T-helper 9 cell (primary cell): Measurements from ENCODE around the gene PLXNA1.

Experiments
- DNase-seq: peaks from one replicate; pipeline ENCODE4 v3.0.0-alpha.2; 2020

The PLXNA1 gene

DNA sequence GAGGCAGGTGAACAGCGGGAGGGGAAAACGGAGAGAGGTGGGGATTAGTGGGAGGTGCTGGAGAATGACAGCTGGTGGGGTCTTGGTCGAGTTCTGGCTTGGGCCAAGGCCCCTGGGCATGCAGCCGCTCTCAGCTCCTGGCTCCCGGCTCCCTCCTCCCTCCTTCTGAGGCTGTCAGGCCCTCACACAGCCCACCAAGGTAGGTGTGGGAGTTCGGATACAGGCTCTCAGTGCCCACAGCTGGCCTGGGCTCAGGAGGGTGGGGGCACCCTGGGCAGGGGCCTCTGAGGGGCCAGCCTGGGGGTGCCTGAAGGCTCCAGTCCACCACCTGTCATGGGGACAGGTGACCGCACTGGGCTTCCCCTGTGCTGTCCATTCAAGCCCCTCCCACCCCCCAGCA is 39.9 kb downstream of the PLXNA1 start:
- DNase-seq = no peak

DNA sequence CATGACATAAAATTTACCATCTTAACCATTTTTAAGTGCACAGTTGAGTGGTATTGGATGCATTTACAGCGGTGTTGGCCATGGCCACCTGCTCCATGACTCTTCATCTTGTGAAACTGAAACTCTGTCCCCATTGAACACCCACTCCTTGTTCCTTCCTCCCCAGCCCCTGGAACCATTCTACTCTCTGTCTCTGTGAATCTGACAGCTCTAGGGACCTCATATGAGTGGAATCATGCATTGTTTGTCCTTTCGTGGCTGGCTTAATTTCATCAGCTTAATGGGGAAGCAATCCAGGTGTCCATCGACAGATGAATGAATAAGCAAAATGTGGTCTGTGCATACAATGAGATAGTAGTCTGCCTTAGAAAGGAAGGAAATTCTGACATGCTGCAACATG is 42.5 kb downstream of the PLXNA1 start:
- no peak for DNase-seq

DNA sequence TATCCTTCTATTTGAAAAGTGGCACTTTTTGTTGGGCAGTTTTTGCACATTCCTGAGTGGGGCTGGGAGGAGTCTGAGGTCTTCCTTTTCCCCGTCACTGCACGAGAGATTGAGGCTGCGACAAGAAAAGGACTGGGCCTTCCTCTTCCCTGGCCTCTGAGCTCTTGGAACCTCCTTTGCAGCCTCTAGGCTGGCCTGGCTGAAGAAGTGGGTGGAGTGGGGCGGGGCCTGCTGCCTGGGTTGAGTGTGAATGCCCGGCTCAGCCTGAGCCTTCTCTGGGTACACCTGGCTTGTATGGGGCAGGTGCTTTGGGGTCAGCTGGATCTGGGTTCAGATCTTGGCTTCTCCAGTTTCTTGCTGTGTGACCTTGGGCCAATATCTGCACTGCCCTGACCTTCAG is 43.1 kb downstream of the PLXNA1 start:
- DNase-seq = no peak

DNA sequence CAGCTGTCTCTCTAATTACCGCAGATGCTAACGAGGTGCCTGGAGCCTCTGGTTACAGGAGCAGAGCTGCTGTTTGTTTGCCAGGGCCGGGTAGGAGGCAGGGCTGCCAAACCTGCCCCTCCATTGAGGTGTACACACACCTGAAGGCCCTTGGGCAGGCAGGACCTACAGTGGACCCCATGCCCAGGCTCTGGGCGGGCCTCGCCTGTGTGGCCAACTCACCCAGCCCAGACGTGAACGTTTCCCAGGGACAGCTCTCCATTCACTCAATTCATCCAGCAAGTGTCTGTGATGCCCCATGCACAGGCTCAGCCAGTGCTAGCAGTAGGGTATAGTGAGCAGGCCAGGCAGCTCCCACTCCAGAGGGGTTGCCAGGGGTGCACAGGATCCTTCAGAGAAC is 43.7 kb downstream of the PLXNA1 start:
- DNase-seq = no peak

DNA sequence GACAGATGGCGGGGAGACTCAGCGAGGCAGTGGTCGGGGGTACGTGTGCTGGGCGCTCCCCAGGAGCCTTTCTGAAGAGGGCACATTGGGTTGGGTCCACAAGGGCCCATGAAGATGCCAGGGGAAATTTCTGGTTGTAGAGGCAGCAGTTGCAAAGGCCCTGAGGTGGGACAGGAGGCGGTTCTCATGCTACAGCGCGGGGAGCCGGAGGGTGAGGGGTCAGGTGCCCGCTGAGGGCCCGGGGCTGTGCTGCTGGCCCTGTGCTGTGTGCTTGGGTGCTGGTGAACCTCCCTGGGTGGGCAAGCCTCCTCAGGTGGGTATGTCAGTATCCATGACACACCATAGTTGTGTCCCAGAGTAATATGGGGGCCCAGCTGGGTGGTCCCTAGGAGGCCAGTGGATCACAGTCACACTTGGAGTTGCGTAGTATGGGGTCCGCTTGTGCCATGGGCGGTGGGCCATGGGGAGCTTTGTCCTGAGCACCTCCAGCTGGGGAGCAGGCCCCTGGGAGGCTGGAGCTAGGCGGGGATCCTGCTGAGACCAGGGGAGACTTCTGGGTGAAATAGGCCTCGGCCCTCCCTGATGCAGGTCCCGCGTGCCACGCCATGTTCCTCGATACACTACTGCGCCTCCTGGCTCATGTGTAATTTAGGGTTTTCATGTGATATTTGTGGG is 44.3 kb downstream of the PLXNA1 start:
- DNase-seq = no peak

DNA sequence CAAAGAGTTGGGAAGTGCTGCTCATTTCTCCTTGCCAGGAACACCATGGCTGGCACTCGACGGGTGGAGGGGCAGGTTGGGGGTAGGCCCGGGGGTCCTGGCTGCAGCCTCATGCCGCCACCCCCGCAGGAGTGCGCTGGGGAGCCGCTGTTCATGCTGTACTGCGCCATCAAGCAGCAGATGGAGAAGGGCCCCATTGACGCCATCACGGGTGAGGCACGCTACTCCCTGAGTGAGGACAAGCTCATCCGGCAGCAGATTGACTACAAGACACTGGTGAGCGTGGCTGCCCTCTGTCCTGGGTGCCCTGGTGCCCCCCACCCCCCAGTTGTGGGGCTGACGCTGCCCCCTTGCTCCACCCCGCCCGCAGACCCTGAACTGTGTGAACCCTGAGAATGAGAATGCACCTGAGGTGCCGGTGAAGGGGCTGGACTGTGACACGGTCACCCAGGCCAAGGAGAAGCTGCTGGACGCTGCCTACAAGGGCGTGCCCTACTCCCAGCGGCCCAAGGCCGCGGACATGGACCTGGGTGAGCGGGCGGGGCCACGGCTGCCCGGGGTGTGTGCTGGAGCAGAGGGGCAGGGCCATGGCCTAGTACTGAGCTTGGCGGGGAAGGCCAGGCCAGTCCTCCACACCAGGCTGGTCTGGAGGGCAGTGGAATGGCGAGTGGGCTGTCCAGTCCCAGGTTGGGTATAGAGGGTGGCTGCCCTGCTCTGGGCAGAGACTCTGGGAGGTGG is 45.1 kb downstream of the PLXNA1 start:
- DNase-seq = no peak

DNA sequence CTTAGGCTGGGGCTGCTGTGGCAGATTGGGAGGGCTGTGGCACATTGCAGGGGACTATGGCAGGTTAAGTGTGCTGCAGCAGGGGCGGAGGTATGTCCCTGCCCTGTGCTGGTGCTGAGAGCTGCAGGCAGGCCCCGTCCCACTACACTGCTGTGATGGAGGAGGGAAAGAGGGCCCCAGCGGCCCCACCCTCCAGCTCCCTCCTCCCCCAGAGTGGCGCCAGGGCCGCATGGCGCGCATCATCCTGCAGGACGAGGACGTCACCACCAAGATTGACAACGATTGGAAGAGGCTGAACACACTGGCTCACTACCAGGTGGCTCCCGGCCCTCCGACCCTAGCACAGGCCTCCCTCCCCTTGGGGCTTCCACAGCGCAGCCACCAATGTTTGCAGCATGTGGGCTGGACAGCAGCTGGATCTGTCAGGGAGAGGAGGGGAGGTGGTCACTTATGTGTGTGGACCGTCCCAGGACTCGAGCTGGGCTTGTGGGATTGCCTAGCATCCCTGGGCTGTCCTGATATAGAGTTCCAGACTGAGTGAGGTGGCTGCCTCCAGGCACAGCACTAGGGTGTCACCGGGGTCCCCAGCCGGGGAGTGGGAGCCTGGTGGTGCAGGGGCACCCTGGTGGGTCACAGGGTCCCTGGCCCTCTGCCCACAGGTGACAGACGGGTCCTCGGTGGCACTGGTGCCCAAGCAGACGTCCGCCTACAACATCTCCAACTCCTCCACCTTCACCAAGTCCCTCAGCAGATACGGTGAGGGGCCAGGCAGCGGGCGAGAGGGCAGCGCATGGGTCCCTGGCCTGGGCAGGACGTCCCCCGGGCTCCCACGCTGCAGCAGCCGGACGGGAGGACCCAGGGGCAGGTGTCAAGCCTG is 46.1 kb downstream of the PLXNA1 start:
- DNase-seq = no peak

DNA sequence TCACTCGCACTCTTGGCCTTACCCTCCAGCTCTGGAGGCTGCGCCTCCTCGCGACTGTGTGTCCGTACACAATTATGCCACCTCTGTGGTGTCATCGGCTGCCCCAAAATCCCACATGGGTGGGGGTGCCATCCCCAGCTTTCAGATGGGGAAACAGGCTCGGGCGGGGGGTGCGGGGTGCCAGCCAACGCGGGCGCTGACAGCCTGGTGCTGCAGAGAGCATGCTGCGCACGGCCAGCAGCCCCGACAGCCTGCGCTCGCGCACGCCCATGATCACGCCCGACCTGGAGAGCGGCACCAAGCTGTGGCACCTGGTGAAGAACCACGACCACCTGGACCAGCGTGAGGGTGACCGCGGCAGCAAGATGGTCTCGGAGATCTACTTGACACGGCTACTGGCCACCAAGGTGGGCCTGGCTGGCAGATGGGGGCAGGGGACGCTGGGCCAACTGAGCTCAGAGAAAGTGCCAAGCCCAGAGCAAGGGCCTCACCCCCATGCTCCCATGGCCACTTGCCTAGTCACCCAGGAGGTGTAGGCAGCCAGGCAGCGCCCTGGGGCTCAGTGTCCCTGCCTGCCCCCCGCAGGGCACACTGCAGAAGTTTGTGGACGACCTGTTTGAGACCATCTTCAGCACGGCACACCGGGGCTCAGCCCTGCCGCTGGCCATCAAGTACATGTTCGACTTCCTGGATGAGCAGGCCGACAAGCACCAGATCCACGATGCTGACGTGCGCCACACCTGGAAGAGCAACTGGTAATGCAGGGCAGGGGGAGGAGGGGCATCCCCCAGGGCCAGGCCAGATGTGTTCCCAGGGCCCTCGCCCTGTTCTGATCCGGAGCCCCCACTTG is 47.0 kb downstream of the PLXNA1 start:
- DNase-seq = no peak

DNA sequence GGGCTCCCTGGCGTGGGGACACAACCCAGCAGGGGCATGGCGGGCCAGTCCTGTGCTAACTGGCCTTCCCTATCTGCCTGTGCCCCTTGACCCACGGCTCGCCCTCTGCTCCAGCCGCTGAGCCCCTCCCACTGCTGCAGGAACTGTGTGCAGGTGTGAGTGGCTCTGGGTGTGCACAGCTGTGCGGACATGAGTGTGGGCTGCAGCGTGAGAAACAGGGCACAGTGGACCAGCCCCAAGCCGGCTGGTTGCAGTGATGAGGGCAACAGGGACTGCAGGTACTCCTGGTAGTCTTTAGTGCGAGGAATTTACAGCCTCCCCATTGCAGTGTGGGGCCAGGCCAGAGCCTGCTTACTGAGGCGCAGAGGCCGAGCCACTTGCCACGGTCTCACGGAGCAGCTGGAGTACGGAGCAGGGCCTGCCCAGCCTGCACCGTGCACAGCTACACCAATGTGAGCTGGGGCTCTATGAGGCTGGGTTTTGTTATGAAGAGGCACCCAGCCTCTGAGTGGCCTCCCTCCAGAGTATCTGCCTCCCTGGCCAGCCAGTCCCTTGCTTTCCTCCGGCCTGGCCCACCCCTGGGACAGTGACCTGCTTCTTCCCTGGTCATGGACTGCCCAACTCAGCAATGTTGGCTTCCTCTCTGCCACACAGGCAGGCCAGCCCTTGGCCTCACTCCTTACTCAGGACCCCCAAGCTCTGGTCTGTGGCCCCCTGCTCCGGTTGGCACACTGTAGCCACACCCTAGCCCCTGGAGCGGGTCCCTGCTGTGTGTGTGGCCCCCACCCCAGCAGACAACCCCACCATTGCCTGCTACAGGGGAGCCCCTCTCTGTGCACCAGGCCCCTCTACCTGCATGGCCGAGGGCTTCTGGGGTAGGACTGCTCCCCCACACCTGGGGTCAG is 47.8 kb downstream of the PLXNA1 start:
- no peak for DNase-seq

DNA sequence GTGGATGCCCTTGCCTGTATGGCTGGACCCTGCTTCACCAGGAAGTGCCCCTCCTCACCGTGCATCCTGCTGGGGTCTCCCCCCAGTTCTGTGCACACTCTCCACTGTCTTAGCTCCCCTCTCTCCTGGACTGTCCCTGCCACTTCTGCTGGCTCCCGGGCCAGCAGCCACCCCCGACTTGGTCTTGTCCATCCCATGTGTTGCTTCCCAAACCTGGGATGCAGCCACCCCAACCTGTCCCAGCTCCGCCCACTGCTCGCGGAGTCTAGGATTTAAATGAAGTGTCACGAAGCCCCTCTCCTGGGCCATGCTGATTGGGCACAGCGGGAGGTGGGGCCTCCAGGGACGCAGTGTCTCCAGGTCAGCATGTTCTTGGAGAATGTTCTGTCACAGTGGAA is 48.5 kb downstream of the PLXNA1 start:
- no peak for DNase-seq

DNA sequence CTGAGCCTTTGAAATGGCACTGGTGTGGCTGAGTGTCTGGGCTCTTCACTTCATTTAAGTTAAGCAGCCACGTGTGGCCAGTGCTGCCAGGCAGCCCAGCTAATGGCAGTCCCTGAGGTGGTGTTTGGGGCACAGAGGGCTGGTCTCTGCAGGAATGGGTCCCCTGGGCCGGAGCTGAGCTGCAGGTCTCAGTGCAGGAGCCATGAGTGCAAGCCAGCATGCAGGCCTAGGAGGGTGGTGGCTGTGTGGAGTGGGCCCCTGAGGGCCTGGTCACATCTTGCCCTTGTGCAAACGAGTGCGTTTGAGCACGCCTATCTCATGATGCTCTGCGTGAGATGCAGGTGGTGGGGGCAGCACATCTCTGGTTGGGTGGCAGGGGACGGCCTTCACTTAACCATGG is 48.9 kb downstream of the PLXNA1 start:
- no peak for DNase-seq

DNA sequence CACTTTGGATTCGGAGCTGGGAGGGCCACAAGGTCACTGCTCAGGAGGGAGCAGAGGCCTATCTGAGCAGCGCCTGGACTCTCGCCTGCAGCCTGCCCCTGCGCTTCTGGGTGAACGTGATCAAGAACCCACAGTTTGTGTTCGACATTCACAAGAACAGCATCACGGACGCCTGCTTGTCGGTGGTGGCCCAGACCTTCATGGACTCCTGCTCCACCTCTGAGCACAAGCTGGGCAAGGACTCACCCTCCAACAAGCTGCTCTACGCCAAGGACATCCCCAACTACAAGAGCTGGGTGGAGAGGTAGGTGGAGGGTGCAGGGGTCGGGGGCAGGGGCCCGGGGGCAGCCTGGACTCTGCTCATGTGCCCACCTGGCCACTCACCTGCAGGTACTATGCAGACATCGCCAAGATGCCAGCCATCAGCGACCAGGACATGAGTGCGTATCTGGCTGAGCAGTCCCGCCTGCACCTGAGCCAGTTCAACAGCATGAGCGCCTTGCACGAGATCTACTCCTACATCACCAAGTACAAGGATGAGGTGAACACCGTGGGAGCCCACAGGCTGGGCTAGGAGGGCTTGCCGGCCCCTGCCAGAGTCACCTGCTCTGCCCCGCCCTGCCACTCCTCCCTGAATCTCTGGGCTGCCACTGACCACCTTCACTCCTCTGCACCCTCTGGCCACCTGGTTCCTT is 49.5 kb downstream of the PLXNA1 start:
- no peak for DNase-seq
